Activated T-cell treated with anti-CD3 and anti-CD28 coated beads, Interleukin-2, amount 50 U/mL, for 4 hours (primary cell): ENCODE data around the gene CCL2. TPM values are rescaled to one million over a fixed set of nuclear protein-coding genes. Genes with fewer than 3 reads are reported as not detected.
"Not testable (repeated sequence)": the region's sequence is repeated elsewhere in the genome, so short reads cannot be mapped to it uniquely, and the experiment has no call there.

Experiments used
- ATAC-seq, 2 donors: fragments of 200-7000 bp; cut with Tn5 transposase; one replicate each; pipeline ENCODE4 v1.10.0; 2021
- DNase-seq: peaks from one replicate; pipeline ENCODE4 v3.0.0-alpha.2; 2020
- H3K27me3 Mint-ChIP-seq: one replicate; pipeline ENCODE4 v1.8.0; 2021; ENCODE audit warnings: low read depth, mixed read lengths
- H3K36me3 Mint-ChIP-seq: one replicate; pipeline ENCODE4 v1.8.0; 2022; ENCODE audit warnings: mixed read lengths; ENCODE audit not compliant: insufficient read depth
- H3K4me1 Mint-ChIP-seq: one replicate; pipeline ENCODE4 v1.8.0; 2021; ENCODE audit warnings: low read depth, mixed read lengths
- H3K4me3 Mint-ChIP-seq: one replicate; pipeline ENCODE4 v1.8.0; 2021; ENCODE audit warnings: mild to moderate bottlenecking, moderate library complexity, mixed read lengths
- H3K9me3 Mint-ChIP-seq: one replicate; pipeline ENCODE4 v1.8.0; 2021; ENCODE audit warnings: mixed read lengths
- total RNA-seq, 3 donors: library from RNA; stranded (reverse); gene quantifications; one replicate each; pipeline ENCODE4 v1.2.1, GENCODE V29; 2021

The CCL2 gene
- 1 to 10 TPM in 2 of 3 donors, under 1 TPM in 1; 0.37 to 3.1 (median 1.3) TPM for total RNA-seq

DNA sequence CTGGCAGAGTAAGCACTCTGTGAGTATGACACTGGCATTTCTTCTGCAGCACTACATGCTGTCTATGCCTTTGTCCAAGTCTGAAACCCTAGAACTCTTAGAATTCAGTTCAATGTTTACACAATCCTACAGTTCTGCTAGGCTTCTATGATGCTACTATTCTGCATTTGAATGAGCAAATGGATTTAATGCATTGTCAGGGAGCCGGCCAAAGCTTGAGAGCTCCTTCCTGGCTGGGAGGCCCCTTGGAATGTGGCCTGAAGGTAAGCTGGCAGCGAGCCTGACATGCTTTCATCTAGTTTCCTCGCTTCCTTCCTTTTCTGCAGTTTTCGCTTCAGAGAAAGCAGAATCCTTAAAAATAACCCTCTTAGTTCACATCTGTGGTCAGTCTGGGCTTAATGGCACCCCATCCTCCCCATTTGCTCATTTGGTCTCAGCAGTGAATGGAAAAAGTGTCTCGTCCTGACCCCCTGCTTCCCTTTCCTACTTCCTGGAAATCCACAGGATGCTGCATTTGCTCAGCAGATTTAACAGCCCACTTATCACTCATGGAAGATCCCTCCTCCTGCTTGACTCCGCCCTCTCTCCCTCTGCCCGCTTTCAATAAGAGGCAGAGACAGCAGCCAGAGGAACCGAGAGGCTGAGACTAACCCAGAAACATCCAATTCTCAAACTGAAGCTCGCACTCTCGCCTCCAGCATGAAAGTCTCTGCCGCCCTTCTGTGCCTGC, at the start of gene CCL2:
TSS of gene CCL2 (plus strand) at position 635 of the 730 bp plus-strand sequence. CDS start at position 700, 65 bp downstream.
- no peaks in the 10 kb centered on the region for H3K9me3 Mint-ChIP-seq
- no peak within 1 kb of the TSS for H3K4me3 Mint-ChIP-seq
- no peaks in the 10 kb centered on the region for H3K4me1 Mint-ChIP-seq
- H3K36me3 Mint-ChIP-seq = no peaks in the 10 kb centered on the region
- H3K27me3 Mint-ChIP-seq = peaks cover 35% of the 10 kb centered on the region
- DNase-seq (no peak), ATAC-seq (no peak)

DNA sequence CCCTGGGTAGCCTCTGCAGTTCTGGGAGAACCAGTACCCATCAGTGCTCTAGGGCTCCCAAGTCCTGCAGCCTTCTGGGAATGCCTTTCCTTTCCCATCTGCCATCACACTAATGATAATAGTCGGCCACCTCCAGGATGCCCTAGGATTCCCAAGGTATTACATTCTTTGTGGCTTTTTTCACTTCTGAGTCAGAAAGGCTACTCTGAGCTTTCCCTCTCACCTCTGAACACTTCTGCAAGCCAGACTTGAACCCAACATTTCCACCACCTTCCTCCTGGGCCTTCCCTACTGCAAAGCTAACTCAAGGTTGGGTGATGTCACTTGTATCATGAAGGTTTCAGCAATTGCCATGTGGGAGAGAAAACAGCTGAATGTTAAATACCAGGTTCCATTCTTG, 49.7 kb upstream of the CCL2 start:
- ATAC-seq = no peak
- Mint-ChIP-seq H3K36me3 (no peaks in the 10 kb centered on the region), H3K27me3 (peaks cover 13% of the 10 kb centered on the region), H3K4me3 (no peak overlapping the region), H3K4me1 (peaks cover 2% of the 10 kb centered on the region), H3K9me3 (no peaks in the 10 kb centered on the region)
- no peak for DNase-seq

DNA sequence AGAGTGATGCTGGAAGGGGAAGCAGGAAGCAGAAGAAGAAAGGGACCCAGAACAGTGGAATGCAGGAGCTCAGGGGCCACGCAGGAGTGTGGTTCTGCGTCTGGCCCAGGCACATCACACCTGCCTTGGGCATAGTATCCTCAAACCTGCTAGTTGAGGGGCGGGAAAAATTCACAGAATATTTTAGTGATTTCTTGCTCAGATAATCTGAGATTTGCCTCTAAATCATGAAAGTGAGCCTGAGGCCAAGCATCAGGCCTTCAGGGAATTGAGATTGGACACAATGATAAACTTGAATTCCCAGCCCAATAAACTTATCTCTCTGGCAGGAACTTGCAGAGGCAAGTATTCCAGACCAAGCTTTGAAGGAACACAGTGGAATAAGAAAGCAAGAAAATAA, 48.5 kb upstream of the CCL2 start:
- DNase-seq (no peak), ATAC-seq (no peak)
- Mint-ChIP-seq H3K27me3 (peaks cover 13% of the 10 kb centered on the region), H3K4me3 (no peak overlapping the region), H3K36me3 (no peaks in the 10 kb centered on the region), H3K9me3 (no peaks in the 10 kb centered on the region), H3K4me1 (no peaks in the 10 kb centered on the region)

GRCh38 chr17:34207572-34207971, 47.5 kb upstream of the CCL2 start:
- peaks cover 11% of the 10 kb centered on the region for H3K27me3 Mint-ChIP-seq
- no peaks in the 10 kb centered on the region for H3K4me1 Mint-ChIP-seq
- peak in 1 of 2 donors; percentile 32 for ATAC-seq
- no peak overlapping the region for H3K4me3 Mint-ChIP-seq
- no peak for DNase-seq
- no peaks in the 10 kb centered on the region for H3K9me3 Mint-ChIP-seq
- no peaks in the 10 kb centered on the region for H3K36me3 Mint-ChIP-seq

DNA sequence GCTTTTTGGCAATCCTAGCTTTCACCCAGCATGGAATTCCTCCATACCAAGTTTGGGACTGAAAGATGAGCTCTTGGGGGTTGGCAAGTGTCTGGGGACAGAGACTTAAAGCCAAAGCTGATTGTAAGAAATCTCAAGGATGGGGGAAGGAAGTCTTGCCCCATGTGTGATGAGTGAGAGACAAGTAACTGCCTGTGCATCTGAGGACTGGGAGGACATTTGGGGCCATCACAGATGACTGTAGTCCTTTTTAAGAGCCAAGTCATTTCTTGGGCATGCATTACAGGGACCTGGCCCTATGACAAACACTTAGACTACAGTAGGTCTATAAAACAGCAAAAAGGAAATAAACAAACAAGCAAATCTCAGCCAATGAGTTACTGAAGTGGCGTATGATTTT, 36.3 kb upstream of the CCL2 start:
- H3K36me3 Mint-ChIP-seq = no peaks in the 10 kb centered on the region
- H3K4me1 Mint-ChIP-seq = no peaks in the 10 kb centered on the region

DNA sequence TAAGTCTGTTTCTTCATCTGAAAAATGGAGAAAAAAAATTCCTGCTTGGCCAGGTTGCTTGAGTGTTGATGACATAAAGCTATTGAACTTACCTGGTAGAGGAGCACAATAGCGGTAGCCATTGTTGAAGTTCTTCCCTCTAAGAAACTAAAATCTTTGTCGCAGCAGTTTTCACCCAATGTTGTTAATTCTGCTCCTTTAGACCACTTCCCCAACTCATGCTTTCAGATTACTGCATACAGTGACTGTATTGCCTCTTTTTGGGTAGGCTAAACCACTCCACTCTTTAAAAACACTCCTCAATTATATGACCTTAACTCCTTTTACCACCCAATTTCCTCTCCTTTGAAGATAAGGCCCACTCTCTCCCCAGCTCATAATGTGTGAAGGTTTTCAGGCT, 35.7 kb upstream of the CCL2 start:
- DNase-seq (no peak), ATAC-seq (no peak)
- Mint-ChIP-seq H3K36me3 (no peaks in the 10 kb centered on the region), H3K27me3 (peaks cover 42% of the 10 kb centered on the region), H3K4me3 (no peak overlapping the region), H3K4me1 (no peaks in the 10 kb centered on the region), H3K9me3 (peaks cover 4% of the 10 kb centered on the region)

More for the DNA sequence above, 36.3 kb upstream of the CCL2 start:
- H3K9me3 Mint-ChIP-seq = peaks cover 11% of the 10 kb centered on the region
- no peak overlapping the region for H3K4me3 Mint-ChIP-seq
- no peak for ATAC-seq
- DNase-seq = no peak
- H3K27me3 Mint-ChIP-seq = peaks cover 48% of the 10 kb centered on the region

DNA sequence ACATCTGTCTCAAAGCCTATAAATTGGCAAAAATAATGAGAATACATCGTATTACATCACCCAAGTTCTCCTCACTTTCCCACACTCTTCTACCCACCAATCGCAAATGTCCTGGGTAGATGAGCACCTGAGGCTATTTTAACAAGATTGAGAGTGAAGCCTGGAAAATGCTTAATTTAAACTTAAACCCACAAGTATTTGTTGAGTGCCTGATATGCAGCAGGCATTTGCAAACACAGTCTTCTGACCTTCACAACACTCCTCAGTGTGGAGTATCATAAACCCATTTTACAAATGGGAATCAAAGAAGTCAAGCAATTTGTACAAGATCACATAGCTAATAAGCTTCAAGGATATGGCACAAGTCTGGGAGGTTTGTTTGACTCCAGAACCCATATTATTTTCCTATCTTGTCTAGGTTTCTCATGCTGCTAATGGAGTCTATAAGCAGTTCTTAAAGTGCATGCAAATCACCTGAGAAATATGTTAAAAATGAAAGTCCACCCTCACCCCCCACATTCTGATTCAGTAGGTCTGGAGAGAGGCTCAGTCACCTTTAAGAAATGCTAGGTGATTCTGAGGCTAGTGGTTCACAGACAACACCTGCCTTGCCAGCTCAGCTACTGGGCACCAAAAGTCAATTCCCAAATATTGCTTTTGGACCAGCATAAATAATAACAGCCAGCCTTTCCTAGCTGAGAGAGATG, 34.9 kb upstream of the CCL2 start:
- Mint-ChIP-seq H3K4me3 (no peak overlapping the region), H3K27me3 (peaks cover 39% of the 10 kb centered on the region), H3K4me1 (no peaks in the 10 kb centered on the region), H3K9me3 (no peaks in the 10 kb centered on the region), H3K36me3 (no peaks in the 10 kb centered on the region)
- ATAC-seq (no peak), DNase-seq (no peak)

- no peaks in the 10 kb centered on the region for H3K4me1 Mint-ChIP-seq
- DNase-seq (no peak), ATAC-seq (no peak)
- H3K36me3 Mint-ChIP-seq = no peaks in the 10 kb centered on the region
- H3K4me3 Mint-ChIP-seq = no peak overlapping the region
- no peaks in the 10 kb centered on the region for H3K9me3 Mint-ChIP-seq
- H3K27me3 Mint-ChIP-seq = peaks cover 41% of the 10 kb centered on the region
Measured at GRCh38 chr17:34220752-34221395, 34.2 kb upstream of the CCL2 start.

DNA sequence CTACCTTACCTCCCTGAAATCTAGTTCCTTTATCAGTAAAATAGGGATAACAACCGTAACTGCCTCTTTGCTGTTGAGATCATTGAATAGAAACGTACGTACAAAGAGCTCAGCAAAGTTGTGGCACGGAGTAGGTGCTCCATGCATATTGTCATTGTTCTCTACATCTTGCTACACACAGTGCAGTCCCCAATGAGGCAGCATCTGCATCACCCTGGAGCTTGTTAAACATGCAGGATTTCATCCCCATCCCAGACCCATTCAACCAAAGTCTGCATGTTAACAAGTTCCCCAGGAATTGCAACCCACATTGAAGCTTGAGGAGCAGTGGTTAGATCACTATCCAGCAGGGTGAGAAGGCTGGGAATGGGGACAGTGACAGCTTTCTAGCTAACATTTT, 33.7 kb upstream of the CCL2 start:
- H3K36me3 Mint-ChIP-seq = no peaks in the 10 kb centered on the region
- H3K27me3 Mint-ChIP-seq = peaks cover 38% of the 10 kb centered on the region
- H3K4me1 Mint-ChIP-seq = no peaks in the 10 kb centered on the region
- DNase-seq = no peak
- no peaks in the 10 kb centered on the region for H3K9me3 Mint-ChIP-seq
- H3K4me3 Mint-ChIP-seq = no peak overlapping the region
- ATAC-seq = no peak

DNA sequence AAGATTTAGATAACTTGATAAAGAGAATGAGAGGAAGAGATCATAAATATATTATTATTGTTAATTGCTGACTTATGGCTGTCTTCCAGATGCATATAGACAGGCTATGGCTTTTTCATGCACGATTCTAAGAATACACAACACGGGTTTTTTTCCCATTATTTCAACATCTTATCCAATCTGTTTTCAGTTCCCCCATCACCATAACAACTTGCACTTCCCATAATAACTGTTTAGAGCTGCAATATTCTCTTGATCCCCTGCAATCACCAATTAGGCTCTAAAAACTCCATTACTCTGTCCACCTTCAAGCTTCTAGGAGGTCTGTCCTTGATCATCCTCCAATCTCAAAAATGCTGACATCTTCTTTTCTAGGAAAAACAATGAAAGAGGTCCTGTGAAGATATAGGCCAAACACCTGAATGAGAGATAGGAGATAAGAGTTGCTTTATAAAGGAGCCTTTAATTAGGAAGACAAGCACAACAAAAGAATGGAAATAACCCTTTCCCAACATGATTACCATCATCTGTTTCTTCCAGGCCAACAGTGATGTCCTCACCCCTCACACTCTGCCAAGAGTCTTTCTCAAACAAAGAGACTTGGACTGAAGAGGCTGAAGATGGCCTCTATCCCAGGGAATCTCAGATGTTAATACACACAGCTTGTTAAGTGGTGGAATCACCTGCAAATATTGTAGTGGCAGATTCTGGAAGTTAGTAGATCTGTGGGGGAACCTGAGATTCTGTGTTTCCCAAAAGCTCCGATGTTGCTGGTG, 32.2 kb upstream of the CCL2 start:
- Mint-ChIP-seq H3K9me3 (no peaks in the 10 kb centered on the region), H3K27me3 (peaks cover 32% of the 10 kb centered on the region), H3K4me3 (no peak overlapping the region), H3K4me1 (no peaks in the 10 kb centered on the region), H3K36me3 (no peaks in the 10 kb centered on the region)
- no peak for ATAC-seq
- no peak for DNase-seq

DNA sequence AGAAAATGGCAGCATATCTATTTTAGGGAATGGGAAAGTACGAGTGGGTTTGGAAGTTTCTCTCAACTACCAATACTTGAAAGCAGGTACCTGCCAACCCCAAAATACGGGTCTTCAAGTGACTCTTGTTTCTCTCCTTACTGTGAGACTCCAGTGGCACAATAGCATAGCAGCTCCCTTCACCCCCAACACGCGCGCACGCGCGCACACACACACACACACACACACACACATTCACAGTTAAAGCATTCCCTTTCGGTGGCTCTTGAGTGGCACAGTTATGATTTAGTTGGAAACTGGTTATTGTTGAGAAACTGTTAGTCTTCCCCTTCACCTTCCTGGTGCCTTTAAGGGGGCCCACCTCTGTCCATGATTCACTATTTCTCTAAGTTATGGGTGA, 30.0 kb upstream of the CCL2 start:
- peaks cover 39% of the 10 kb centered on the region for H3K27me3 Mint-ChIP-seq
- H3K4me3 Mint-ChIP-seq = no peak overlapping the region
- no peak for DNase-seq
- H3K36me3 Mint-ChIP-seq = no peaks in the 10 kb centered on the region
- ATAC-seq = no peak
- H3K4me1 Mint-ChIP-seq = no peaks in the 10 kb centered on the region
- peaks cover 6% of the 10 kb centered on the region for H3K9me3 Mint-ChIP-seq

DNA sequence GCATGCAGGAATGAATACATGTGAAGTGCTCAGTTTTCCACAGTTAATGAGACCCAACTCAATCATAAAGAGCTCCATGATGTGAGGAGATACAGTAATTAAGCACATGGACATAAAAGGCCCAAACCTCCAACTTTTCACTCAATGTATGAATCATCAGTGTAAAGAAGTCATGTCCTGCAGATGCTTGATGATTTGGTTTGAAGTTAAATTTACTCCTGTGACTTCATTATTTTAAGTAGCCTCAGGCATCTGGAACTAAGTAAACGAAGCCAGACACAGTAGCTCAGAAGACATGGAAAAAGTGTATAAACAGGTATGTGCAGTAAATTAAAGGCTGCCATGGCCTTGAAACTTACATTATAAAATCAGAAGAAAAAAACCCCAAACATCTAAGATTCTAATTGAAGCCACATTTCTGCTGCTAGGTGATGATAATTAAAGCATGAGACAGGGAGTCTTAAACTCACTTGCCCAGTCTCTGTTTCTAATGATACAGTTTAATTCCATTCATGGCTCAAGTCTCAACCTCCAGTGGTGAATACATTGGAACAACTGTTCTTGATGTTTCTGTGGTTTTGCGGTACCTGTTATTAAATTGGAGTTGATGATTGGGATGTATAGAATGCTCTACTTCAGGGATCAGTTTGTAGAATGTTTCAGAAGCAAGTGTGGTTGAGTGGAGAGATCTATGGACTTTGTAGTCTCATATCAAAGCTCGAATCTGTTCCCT, 28.9 kb upstream of the CCL2 start:
- Mint-ChIP-seq H3K9me3 (peaks cover 14% of the 10 kb centered on the region), H3K36me3 (no peaks in the 10 kb centered on the region), H3K4me3 (no peak overlapping the region), H3K27me3 (peaks cover 41% of the 10 kb centered on the region), H3K4me1 (no peaks in the 10 kb centered on the region)
- DNase-seq (no peak), ATAC-seq (no peak)

- H3K4me1 Mint-ChIP-seq = no peaks in the 10 kb centered on the region
- H3K9me3 Mint-ChIP-seq = peaks cover 14% of the 10 kb centered on the region
- peaks cover 39% of the 10 kb centered on the region for H3K27me3 Mint-ChIP-seq
- DNase-seq (no peak), ATAC-seq (no peak)
- H3K4me3 Mint-ChIP-seq = no peak overlapping the region
- H3K36me3 Mint-ChIP-seq = no peaks in the 10 kb centered on the region
Measured at GRCh38 chr17:34226744-34227034, 28.4 kb upstream of the CCL2 start.

GRCh38 chr17:34227293-34227692, 27.8 kb upstream of the CCL2 start:
- ATAC-seq, H3K36me3 Mint-ChIP-seq, H3K4me1 Mint-ChIP-seq, DNase-seq, H3K4me3 Mint-ChIP-seq: not testable (repeated sequence)
- peaks cover 14% of the 10 kb centered on the region for H3K9me3 Mint-ChIP-seq
- H3K27me3 Mint-ChIP-seq = peaks cover 34% of the 10 kb centered on the region
